IMR-90 (cell line): ENCODE data around the gene ZNF451.

ENCODE experiments used
- CEBPB ChIP-seq: IDR thresholded peaks from 2 replicates; pipeline ENCODE4 v1.6.1; 2012; ENCODE audit warnings: low read depth, low read length, improper control_type of control experiment
- CHD1 ChIP-seq: IDR thresholded peaks from 2 replicates; pipeline ENCODE4 v1.6.1; 2012; ENCODE audit warnings: low read depth, low read length, improper control_type of control experiment
- MAZ ChIP-seq: IDR thresholded peaks from 2 replicates; pipeline ENCODE4 v1.6.1; 2012; ENCODE audit warnings: low read depth, mild to moderate bottlenecking, low read length, improper control_type of control experiment, moderate library complexity, borderline replicate concordance
- MXI1 ChIP-seq: IDR thresholded peaks from 2 replicates; pipeline ENCODE4 v1.6.1; 2012; ENCODE audit warnings: low read depth, mild to moderate bottlenecking, low read length, moderate library complexity, borderline replicate concordance
- POLR2A ChIP-seq: IDR thresholded peaks from 2 replicates; pipeline ENCODE4 v1.6.1; 2012; ENCODE audit warnings: mild to moderate bottlenecking, low read depth, low read length
- RAD21 ChIP-seq: IDR thresholded peaks from 2 replicates; pipeline ENCODE4 v1.6.1; 2012; ENCODE audit warnings: low read length, improper control_type of control experiment
- TF ChIP-seq, protein P1 (sequence below): conservative IDR thresholded peaks from 2 replicates; pipeline ENCODE4 v1.5.1; 2012; ENCODE audit warnings: mild to moderate bottlenecking, low read depth, low read length, improper control_type of control experiment

- TF ChIP-seq POLR2A: no peak
- TF ChIP-seq, protein P1, sequence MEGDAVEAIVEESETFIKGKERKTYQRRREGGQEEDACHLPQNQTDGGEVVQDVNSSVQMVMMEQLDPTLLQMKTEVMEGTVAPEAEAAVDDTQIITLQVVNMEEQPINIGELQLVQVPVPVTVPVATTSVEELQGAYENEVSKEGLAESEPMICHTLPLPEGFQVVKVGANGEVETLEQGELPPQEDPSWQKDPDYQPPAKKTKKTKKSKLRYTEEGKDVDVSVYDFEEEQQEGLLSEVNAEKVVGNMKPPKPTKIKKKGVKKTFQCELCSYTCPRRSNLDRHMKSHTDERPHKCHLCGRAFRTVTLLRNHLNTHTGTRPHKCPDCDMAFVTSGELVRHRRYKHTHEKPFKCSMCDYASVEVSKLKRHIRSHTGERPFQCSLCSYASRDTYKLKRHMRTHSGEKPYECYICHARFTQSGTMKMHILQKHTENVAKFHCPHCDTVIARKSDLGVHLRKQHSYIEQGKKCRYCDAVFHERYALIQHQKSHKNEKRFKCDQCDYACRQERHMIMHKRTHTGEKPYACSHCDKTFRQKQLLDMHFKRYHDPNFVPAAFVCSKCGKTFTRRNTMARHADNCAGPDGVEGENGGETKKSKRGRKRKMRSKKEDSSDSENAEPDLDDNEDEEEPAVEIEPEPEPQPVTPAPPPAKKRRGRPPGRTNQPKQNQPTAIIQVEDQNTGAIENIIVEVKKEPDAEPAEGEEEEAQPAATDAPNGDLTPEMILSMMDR: no peak
- TF ChIP-seq CEBPB: no peak
- no peak for TF ChIP-seq RAD21
- TF ChIP-seq CHD1: no peak
- TF ChIP-seq MAZ: no peak
- no peak for TF ChIP-seq MXI1
Observed at GRCh38 chr6:57205550-57206328, 115.8 kb downstream of the ZNF451 start.
